Peyer's patch (tissue), 4 donors: ENCODE results near the gene FBXO21. TPM values are rescaled to one million over a fixed set of nuclear protein-coding genes. Genes with fewer than 3 reads are reported as not detected.

Experiments
- DNase-seq, 3 donors: peaks; one replicate each; pipeline ENCODE4 v3.0.0-alpha.2; 2017 to 2019
- H3K27ac ChIP-seq, 4 donors: fragments of 200-600 bp; sonication (generic); one replicate each; pipeline ENCODE4 v1.5.1; 2016 to 2019
- H3K27me3 ChIP-seq, 2 donors: fragments of 200-600 bp; sonication (generic); one replicate each; pipeline ENCODE4 v1.5.1; 2019
- H3K36me3 ChIP-seq, 3 donors: fragments of 200-600 bp; sonication (generic); one replicate each; pipeline ENCODE4 v1.5.1; 2016 to 2019
- H3K4me1 ChIP-seq, 4 donors: fragments of 200-600 bp; sonication (generic); one replicate each; pipeline ENCODE4 v1.5.1; 2016 to 2019
- H3K4me3 ChIP-seq, 4 donors: fragments of 200-600 bp; sonication (generic); 1 replicate in 3 of 4; 2 replicates in 1 of 4; pipeline ENCODE4 v1.5.1; 2016 to 2019; ENCODE audit warnings: mild to moderate bottlenecking in 1 of 4
- H3K9me3 ChIP-seq, 4 donors: fragments of 200-600 bp; sonication (generic); one replicate each; pipeline ENCODE4 v1.5.1; 2016 to 2019; ENCODE audit warnings: mild to moderate bottlenecking in 1 of 4
- CTCF ChIP-seq, 6 experiments: fragments of 450-650 bp in 4 of 6; fragments of 200-600 bp in 2 of 6; sonication (generic) in 1 of 6; IDR thresholded peaks; one replicate each; pipeline ENCODE4 v1.5.1; 2017 to 2019; ENCODE audit warnings: antibody characterized with exemption in 6 of 6, mild to moderate bottlenecking in 3 of 6, moderate library complexity in 1 of 6
- POLR2A ChIP-seq, 2 donors: fragments of 450-650 bp; IDR thresholded peaks; one replicate each; pipeline ENCODE4 v1.5.1; 2017; ENCODE audit warnings: antibody characterized with exemption in 2 of 2, mild to moderate bottlenecking in 2 of 2, moderate library complexity in 2 of 2
- total RNA-seq, 4 donors: library from RNA; depleted of rRNA; stranded (reverse); fragments of >200 nt; gene quantifications; one replicate each; pipeline ENCODE4 v1.1.0, GENCODE V29; 2016

FBXO21 gene
- total RNA-seq, 4 donors from 2014 or later, result 42.5 to 115 (median 68.8) TPM

DNA sequence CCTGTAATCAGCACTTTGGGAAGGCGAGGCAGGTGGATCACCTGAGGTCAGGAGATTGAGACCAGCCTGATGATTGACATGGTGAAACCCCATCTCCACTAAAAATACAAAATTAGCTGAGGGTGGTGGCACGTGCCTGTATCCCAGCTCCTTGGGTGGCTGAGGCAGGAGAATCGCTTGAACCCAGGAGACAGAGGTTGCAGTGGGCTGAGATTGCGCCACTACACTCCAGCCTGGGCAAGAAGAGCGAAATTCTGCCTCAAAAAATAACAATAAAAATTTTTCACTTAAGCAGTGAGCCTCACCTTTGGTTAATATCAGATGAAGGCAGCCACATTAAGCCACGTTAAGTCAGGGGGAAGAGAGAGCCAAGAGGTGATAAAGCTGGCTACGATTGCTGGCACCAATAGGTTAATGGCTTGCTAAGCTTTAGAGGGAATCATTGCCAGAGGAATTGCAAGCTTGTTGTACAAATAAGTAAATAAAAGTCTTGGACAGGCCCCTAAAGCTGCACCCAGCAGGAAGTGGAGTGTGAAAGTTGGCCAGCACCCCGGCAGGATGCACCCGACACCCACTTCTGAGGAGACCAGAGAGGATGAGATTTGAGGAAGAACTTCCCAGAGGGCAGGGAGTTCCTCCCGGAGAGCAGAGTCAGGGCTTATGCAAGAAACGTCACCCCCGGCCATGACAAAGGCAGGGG lies 49.7 kb downstream of the FBXO21 start:
- Histone ChIP-seq H3K36me3 (peaks cover 0 to 14% (median 0%) of the 10 kb centered on the region in 3 donors), H3K9me3 (no peaks in the 10 kb centered on the region), H3K27me3 (no peaks in the 10 kb centered on the region), H3K4me3 (no peak overlapping the region), H3K4me1 (no peaks in the 10 kb centered on the region), H3K27ac (no peak overlapping the region)
- TF ChIP-seq POLR2A (IDR thresholded peaks at IDR 0.05) (no peak), CTCF (IDR thresholded peaks at IDR 0.05) (no peak)
- DNase-seq, result no peak

DNA sequence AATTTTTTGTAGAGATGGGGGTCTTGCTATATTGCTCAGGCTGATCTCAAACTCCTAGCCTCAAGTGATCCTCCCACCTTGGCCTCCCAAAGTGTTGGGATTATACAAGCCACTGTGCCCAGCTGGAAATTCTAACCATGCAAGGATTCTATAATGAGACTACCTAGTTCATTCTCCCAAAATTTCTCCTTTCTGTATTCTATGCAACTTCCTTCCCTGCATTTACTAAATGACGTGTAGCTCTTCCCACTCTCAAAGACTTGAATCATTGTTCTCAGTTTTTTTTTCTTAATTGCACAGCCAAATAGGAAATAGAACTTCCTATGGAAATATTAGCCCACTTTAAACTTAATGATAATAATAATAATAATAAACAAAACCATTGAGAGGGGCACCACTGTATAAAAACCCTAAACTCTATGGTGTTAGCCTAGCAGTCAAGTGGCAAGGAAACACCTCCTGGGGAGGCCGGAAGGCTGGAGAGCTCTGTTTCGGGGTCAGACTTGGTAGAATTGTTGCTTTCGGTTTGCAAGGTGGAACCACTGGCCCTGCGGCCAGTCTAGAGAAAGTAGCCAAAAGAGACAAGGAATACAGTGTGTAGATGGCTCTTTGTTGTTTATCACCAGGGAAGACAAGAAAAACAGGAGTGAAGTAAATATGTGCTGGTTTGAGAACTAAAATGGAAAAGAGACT lies 51.1 kb downstream of the FBXO21 start:
- H3K4me3 ChIP-seq, result no peak overlapping the region
- DNase-seq, result no peak

DNA sequence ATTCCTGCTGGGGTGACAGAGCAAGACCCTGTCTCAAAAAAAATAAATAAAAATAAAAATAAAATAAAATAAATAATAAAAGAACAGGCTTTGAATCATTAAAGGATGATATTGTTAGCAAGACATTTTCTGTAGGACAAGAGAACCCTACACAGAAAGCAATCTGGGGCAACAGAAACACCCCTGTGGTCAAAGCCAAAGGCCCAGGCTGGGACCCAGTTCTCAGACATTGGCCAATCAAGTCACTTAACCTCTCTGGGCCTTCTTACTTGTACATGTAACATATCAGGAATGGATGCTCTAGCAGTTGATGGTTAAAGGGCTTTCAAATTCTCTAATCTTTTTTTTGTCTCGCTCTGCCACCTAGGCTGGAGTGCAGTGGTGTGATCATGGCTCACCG lies 55.5 kb downstream of the FBXO21 start:
- no peaks in the 10 kb centered on the region for H3K4me1 ChIP-seq
- H3K4me3 ChIP-seq, result no peak overlapping the region
- TF ChIP-seq POLR2A (IDR thresholded peaks at IDR 0.05), result no peak
- no peak overlapping the region for H3K27ac ChIP-seq
- H3K9me3 ChIP-seq, result no peaks in the 10 kb centered on the region
- no peak for DNase-seq
- H3K27me3 ChIP-seq, result no peaks in the 10 kb centered on the region
- H3K36me3 ChIP-seq, result no peaks in the 10 kb centered on the region

More for the DNA sequence above, 51.1 kb downstream of the FBXO21 start:
- no peak overlapping the region for H3K27ac ChIP-seq
- TF ChIP-seq POLR2A (IDR thresholded peaks at IDR 0.05) (no peak), CTCF (IDR thresholded peaks at IDR 0.05) (no peak)
- no peaks in the 10 kb centered on the region for H3K9me3 ChIP-seq
- peaks cover 0 to under 1% (median 0%) of the 10 kb centered on the region in 3 donors for H3K36me3 ChIP-seq
- H3K27me3 ChIP-seq, result no peaks in the 10 kb centered on the region
- H3K4me1 ChIP-seq, result no peaks in the 10 kb centered on the region

GRCh38 chr12:117134059-117134458 lies 56.2 kb downstream of the FBXO21 start:
- no peaks in the 10 kb centered on the region for H3K27me3 ChIP-seq

GRCh38 chr12:117130801-117131200 lies 59.5 kb downstream of the FBXO21 start:
- H3K4me3 ChIP-seq, result no peak overlapping the region
- H3K27me3 ChIP-seq, result no peaks in the 10 kb centered on the region
- TF ChIP-seq POLR2A (IDR thresholded peaks at IDR 0.05) (no peak), CTCF (IDR thresholded peaks at IDR 0.05) (no peak)
- no peak overlapping the region for H3K27ac ChIP-seq
- no peaks in the 10 kb centered on the region for H3K9me3 ChIP-seq
- DNase-seq, result no peak
- no peaks in the 10 kb centered on the region for H3K36me3 ChIP-seq
- no peaks in the 10 kb centered on the region for H3K4me1 ChIP-seq

More at GRCh38 chr12:117134059-117134458, 56.2 kb downstream of the FBXO21 start:
- TF ChIP-seq CTCF (IDR thresholded peaks at IDR 0.05) (no peak), POLR2A (IDR thresholded peaks at IDR 0.05) (no peak)
- Histone ChIP-seq H3K36me3 (no peaks in the 10 kb centered on the region), H3K4me1 (no peaks in the 10 kb centered on the region), H3K9me3 (no peaks in the 10 kb centered on the region), H3K4me3 (no peak overlapping the region), H3K27ac (no peak overlapping the region)
- DNase-seq, result no peak

GRCh38 chr12:117129391-117129790 lies 60.9 kb downstream of the FBXO21 start:
- H3K27me3 ChIP-seq, result no peaks in the 10 kb centered on the region
- DNase-seq, result no peak
- TF ChIP-seq POLR2A (IDR thresholded peaks at IDR 0.05) (no peak), CTCF (IDR thresholded peaks at IDR 0.05) (no peak)
- no peaks in the 10 kb centered on the region for H3K36me3 ChIP-seq
- H3K27ac ChIP-seq, result no peak overlapping the region
- H3K9me3 ChIP-seq, result no peaks in the 10 kb centered on the region
- H3K4me3 ChIP-seq, result no peak overlapping the region
- no peaks in the 10 kb centered on the region for H3K4me1 ChIP-seq
